HL-60 (cell line): Measurements from ENCODE around the gene PDCD6IP.

Source experiments
- DNase-seq, 2 experiments: peaks; one replicate each; pipeline ENCODE4 v3.0.0-alpha.2; 2010 to 2020; ENCODE audit warnings: low read depth in 1 of 2, low spot score in 1 of 2
- H3K27ac ChIP-seq: fragments of 250-450 bp; sonication (Bioruptor Pico); replicated peaks from 2 replicates; pipeline ENCODE4 v1.5.1; 2020; ENCODE audit warnings: mild to moderate bottlenecking, moderate library complexity
- H3K27me3 ChIP-seq: fragments of 250-450 bp; sonication (Bioruptor Pico); 2 replicates; pipeline ENCODE4 v1.5.1; 2021; ENCODE audit warnings: mild to moderate bottlenecking, moderate library complexity; ENCODE audit not compliant: insufficient read depth, poor library complexity, severe bottlenecking
- H3K4me3 ChIP-seq: replicated peaks from 2 replicates; pipeline ENCODE4 v1.5.1; 2011; ENCODE audit warnings: mild to moderate bottlenecking, control low read depth, low read length; ENCODE audit not compliant: insufficient read depth
- CTCF ChIP-seq: IDR thresholded peaks from one replicate; pipeline ENCODE4 v1.5.1; 2011; ENCODE audit warnings: low read length, control low read depth, inconsistent platforms; ENCODE audit not compliant: insufficient read depth
- GABPA ChIP-seq: IDR thresholded peaks from 2 replicates; pipeline ENCODE4 v1.6.1; 2012; ENCODE audit warnings: low read depth
- POLR2AphosphoS5 ChIP-seq: IDR thresholded peaks from 2 replicates; pipeline ENCODE4 v1.6.1; 2012; ENCODE audit warnings: low read depth
- SPI1 ChIP-seq: IDR thresholded peaks from 2 replicates; pipeline ENCODE4 v1.6.1; 2012; ENCODE audit warnings: low read depth, mild to moderate bottlenecking, borderline replicate concordance
- TF ChIP-seq, protein P1 (sequence below): IDR thresholded peaks from 2 replicates; pipeline ENCODE4 v1.6.1; 2012; ENCODE audit warnings: low read depth; ENCODE audit not compliant: insufficient replicate concordance

PDCD6IP gene

DNA sequence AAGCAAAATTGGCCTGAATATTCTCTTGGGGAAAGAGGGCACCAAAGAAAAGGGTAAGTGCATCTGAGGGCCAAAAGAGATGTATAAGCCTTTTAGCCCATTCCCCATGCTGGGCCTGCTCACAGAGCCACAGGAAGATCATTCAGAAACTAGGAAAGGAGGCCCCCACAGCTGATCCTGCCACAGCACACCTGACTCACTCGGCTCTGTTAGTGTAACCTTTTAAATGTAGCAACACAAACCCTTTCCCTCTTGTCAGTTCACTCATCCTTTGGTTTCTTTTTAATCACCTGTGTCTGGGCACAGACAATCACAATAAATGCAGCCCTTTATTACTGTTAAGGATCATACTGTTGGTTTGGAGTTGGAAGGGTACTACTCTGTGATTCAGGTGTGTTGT, 69.9 kb downstream of the PDCD6IP start:
- no peak overlapping the region for H3K4me3 ChIP-seq
- H3K27ac ChIP-seq = no peak overlapping the region
- TF ChIP-seq POLR2AphosphoS5 = no peak
- TF ChIP-seq GABPA = no peak
- no peak for TF ChIP-seq SPI1
- TF ChIP-seq, protein P1, sequence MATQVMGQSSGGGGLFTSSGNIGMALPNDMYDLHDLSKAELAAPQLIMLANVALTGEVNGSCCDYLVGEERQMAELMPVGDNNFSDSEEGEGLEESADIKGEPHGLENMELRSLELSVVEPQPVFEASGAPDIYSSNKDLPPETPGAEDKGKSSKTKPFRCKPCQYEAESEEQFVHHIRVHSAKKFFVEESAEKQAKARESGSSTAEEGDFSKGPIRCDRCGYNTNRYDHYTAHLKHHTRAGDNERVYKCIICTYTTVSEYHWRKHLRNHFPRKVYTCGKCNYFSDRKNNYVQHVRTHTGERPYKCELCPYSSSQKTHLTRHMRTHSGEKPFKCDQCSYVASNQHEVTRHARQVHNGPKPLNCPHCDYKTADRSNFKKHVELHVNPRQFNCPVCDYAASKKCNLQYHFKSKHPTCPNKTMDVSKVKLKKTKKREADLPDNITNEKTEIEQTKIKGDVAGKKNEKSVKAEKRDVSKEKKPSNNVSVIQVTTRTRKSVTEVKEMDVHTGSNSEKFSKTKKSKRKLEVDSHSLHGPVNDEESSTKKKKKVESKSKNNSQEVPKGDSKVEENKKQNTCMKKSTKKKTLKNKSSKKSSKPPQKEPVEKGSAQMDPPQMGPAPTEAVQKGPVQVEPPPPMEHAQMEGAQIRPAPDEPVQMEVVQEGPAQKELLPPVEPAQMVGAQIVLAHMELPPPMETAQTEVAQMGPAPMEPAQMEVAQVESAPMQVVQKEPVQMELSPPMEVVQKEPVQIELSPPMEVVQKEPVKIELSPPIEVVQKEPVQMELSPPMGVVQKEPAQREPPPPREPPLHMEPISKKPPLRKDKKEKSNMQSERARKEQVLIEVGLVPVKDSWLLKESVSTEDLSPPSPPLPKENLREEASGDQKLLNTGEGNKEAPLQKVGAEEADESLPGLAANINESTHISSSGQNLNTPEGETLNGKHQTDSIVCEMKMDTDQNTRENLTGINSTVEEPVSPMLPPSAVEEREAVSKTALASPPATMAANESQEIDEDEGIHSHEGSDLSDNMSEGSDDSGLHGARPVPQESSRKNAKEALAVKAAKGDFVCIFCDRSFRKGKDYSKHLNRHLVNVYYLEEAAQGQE = no peak
- no peak for TF ChIP-seq CTCF
- DNase-seq = no peak
- H3K27me3 ChIP-seq = no peaks in the 10 kb centered on the region

DNA sequence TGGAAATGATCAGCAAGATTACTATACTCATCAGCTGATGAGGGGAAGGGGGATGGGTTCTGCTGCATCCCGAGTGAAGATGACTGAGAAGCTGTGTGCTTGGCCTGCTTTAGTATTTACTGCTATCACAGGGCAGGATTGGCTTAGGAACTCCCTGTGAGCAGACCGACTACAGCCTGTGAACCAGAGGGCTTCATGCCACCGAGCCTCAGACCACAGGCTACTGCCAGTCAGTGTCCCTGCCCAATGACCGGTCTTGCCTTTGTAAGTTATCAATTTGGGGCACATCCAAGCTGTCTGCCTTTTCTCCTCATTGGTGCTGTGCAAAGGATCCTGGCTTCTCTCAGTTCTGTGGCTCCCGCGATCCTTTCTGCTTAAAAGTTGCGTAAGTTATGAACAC, 71.5 kb downstream of the PDCD6IP start:
- Histone ChIP-seq H3K4me3 (no peak overlapping the region), H3K27me3 (no peaks in the 10 kb centered on the region), H3K27ac (no peak overlapping the region)
- TF ChIP-seq POLR2AphosphoS5 (no peak), GABPA (no peak), SPI1 (no peak), CTCF (no peak)
- TF ChIP-seq, protein P1 = no peak
- DNase-seq = no peak

- H3K4me3 ChIP-seq = no peak overlapping the region
- TF ChIP-seq SPI1 (no peak), CTCF (no peak), POLR2AphosphoS5 (no peak), GABPA (no peak)
- TF ChIP-seq, protein P1 = no peak
- DNase-seq = no peak
- H3K27me3 ChIP-seq = no peaks in the 10 kb centered on the region
- no peak overlapping the region for H3K27ac ChIP-seq
Measured at GRCh38 chr3:33874815-33875214, 76.4 kb downstream of the PDCD6IP start.
